ENCODE data around the gene LONRF2.
"Not testable (repeated sequence)": the region's sequence is repeated elsewhere in the genome, so short reads cannot be mapped to it uniquely, and the experiment has no call there.

Gene LONRF2

GRCh38 chr2:100321866-100322820 is at the start of gene LONRF2:
LONRF2 (minus strand) TSS chr2:100322501; CDS start chr2:100322093, 408 bp downstream.
- H3K4me3 ChIP-seq (ENCODE audit: low read depth, low read length): peak within 1 kb of the TSS; percentile 34
- no peak for DNase-seq (ENCODE audit: low read depth)

GRCh38 chr2:100367163-100367562 is 44.9 kb upstream of the LONRF2 start:
- H3K4me3 ChIP-seq (ENCODE audit: low read depth, low read length): no peak overlapping the region
- no peak for DNase-seq (ENCODE audit: low read depth)

- H3K4me3 ChIP-seq (ENCODE audit: low read depth, low read length): no peak overlapping the region
- DNase-seq (ENCODE audit: low read depth): peak; percentile 74
These were observed 43.1 kb upstream of the LONRF2 start for GRCh38 chr2:100365434-100365833.

- not testable (repeated sequence) for H3K4me3 ChIP-seq (ENCODE audit: low read depth, low read length); DNase-seq (ENCODE audit: low read depth)
These were observed 40.0 kb upstream of the LONRF2 start for GRCh38 chr2:100362269-100362668.

GRCh38 chr2:100359576-100359975 is 37.3 kb upstream of the LONRF2 start:
- no peak for DNase-seq (ENCODE audit: low read depth)
- H3K4me3 ChIP-seq (ENCODE audit: low read depth, low read length): no peak overlapping the region

GRCh38 chr2:100358554-100358953 is 36.3 kb upstream of the LONRF2 start:
- no peak for DNase-seq (ENCODE audit: low read depth)
- no peak overlapping the region for H3K4me3 ChIP-seq (ENCODE audit: low read depth, low read length)

GRCh38 chr2:100352521-100352920 is 30.2 kb upstream of the LONRF2 start:
- DNase-seq (ENCODE audit: low read depth): no peak
- no peak overlapping the region for H3K4me3 ChIP-seq (ENCODE audit: low read depth, low read length)

- no peak for DNase-seq (ENCODE audit: low read depth)
- no peak overlapping the region for H3K4me3 ChIP-seq (ENCODE audit: low read depth, low read length)
These were observed 28.4 kb upstream of the LONRF2 start for GRCh38 chr2:100350661-100351185.

GRCh38 chr2:100345144-100345543 is 22.8 kb upstream of the LONRF2 start:
- H3K4me3 ChIP-seq (ENCODE audit: low read depth, low read length): not testable (repeated sequence)

GRCh38 chr2:100344433-100344832 is 22.1 kb upstream of the LONRF2 start:
- no peak for DNase-seq (ENCODE audit: low read depth)

More at GRCh38 chr2:100345144-100345543, 22.8 kb upstream of the LONRF2 start:
- DNase-seq (ENCODE audit: low read depth): not testable (repeated sequence)

GRCh38 chr2:100342466-100342865 is 20.2 kb upstream of the LONRF2 start:
- not testable (repeated sequence) for DNase-seq (ENCODE audit: low read depth); H3K4me3 ChIP-seq (ENCODE audit: low read depth, low read length)

More at GRCh38 chr2:100344433-100344832, 22.1 kb upstream of the LONRF2 start:
- no peak overlapping the region for H3K4me3 ChIP-seq (ENCODE audit: low read depth, low read length)

GRCh38 chr2:100339823-100340222 is 17.5 kb upstream of the LONRF2 start:
- DNase-seq (ENCODE audit: low read depth): no peak
- H3K4me3 ChIP-seq (ENCODE audit: low read depth, low read length): no peak overlapping the region

GRCh38 chr2:100334929-100335328 is 12.6 kb upstream of the LONRF2 start:
- no peak for DNase-seq (ENCODE audit: low read depth)
- no peak overlapping the region for H3K4me3 ChIP-seq (ENCODE audit: low read depth, low read length)

GRCh38 chr2:100327742-100328141 is 5.4 kb upstream of the LONRF2 start:
- H3K4me3 ChIP-seq (ENCODE audit: low read depth, low read length): no peak overlapping the region
- DNase-seq (ENCODE audit: low read depth): no peak

GRCh38 chr2:100321179-100321865 is 979 bp downstream of the LONRF2 start:
- DNase-seq (ENCODE audit: low read depth): no peak
- H3K4me3 ChIP-seq (ENCODE audit: low read depth, low read length): peak overlapping the region; percentile 34

GRCh38 chr2:100320547-100321178 is 1.6 kb downstream of the LONRF2 start:
- H3K4me3 ChIP-seq (ENCODE audit: low read depth, low read length): no peak overlapping the region
- no peak for DNase-seq (ENCODE audit: low read depth)

- no peak overlapping the region for H3K4me3 ChIP-seq (ENCODE audit: low read depth, low read length)
These were observed 4.7 kb downstream of the LONRF2 start for GRCh38 chr2:100317634-100318033.

GRCh38 chr2:100309973-100310719 is 12.2 kb downstream of the LONRF2 start:
- no peak for DNase-seq (ENCODE audit: low read depth)
- no peak overlapping the region for H3K4me3 ChIP-seq (ENCODE audit: low read depth, low read length)

More at GRCh38 chr2:100317634-100318033, 4.7 kb downstream of the LONRF2 start:
- no peak for DNase-seq (ENCODE audit: low read depth)

- no peak for DNase-seq (ENCODE audit: low read depth)
- no peak overlapping the region for H3K4me3 ChIP-seq (ENCODE audit: low read depth, low read length)
These were observed 13.0 kb downstream of the LONRF2 start for GRCh38 chr2:100309311-100309710.
